GM12872 (cell line): Measurements from ENCODE around the gene NXPE4.

ENCODE experiments used
- TF ChIP-seq, protein P1 (sequence below): IDR thresholded peaks from 3 replicates; pipeline ENCODE4 v1.5.1; 2011; ENCODE audit warnings: low read depth, mild to moderate bottlenecking, low read length, moderate library complexity; ENCODE audit not compliant: insufficient read depth

The NXPE4 gene

GRCh38 chr11:114595571-114595970, at the start of gene NXPE4:
Gene NXPE4 (minus strand): TSS chr11:114595786. CDS start chr11:114594759, 1,027 bp downstream.
- TF ChIP-seq, protein P1, sequence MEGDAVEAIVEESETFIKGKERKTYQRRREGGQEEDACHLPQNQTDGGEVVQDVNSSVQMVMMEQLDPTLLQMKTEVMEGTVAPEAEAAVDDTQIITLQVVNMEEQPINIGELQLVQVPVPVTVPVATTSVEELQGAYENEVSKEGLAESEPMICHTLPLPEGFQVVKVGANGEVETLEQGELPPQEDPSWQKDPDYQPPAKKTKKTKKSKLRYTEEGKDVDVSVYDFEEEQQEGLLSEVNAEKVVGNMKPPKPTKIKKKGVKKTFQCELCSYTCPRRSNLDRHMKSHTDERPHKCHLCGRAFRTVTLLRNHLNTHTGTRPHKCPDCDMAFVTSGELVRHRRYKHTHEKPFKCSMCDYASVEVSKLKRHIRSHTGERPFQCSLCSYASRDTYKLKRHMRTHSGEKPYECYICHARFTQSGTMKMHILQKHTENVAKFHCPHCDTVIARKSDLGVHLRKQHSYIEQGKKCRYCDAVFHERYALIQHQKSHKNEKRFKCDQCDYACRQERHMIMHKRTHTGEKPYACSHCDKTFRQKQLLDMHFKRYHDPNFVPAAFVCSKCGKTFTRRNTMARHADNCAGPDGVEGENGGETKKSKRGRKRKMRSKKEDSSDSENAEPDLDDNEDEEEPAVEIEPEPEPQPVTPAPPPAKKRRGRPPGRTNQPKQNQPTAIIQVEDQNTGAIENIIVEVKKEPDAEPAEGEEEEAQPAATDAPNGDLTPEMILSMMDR, result no peak

DNA sequence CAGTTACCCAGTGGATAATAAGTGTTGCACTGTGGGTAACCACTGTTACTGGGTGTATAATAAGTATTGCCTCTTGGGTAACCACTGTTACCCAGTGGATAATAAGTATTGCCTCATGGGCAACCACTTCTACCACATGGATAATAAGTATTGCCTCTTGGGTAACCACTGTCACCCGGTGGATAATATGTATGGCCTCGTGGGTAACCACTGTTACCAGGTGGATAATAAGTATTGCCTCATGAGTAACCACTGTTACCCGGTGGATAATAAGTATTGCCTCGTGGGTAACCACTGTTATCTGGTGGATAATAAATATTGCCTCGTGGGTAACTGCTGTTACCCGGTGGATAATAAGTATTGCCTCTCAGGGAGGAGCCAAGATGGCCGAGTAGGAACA, 29.7 kb upstream of the NXPE4 start:
- TF ChIP-seq, protein P1, result no peak

DNA sequence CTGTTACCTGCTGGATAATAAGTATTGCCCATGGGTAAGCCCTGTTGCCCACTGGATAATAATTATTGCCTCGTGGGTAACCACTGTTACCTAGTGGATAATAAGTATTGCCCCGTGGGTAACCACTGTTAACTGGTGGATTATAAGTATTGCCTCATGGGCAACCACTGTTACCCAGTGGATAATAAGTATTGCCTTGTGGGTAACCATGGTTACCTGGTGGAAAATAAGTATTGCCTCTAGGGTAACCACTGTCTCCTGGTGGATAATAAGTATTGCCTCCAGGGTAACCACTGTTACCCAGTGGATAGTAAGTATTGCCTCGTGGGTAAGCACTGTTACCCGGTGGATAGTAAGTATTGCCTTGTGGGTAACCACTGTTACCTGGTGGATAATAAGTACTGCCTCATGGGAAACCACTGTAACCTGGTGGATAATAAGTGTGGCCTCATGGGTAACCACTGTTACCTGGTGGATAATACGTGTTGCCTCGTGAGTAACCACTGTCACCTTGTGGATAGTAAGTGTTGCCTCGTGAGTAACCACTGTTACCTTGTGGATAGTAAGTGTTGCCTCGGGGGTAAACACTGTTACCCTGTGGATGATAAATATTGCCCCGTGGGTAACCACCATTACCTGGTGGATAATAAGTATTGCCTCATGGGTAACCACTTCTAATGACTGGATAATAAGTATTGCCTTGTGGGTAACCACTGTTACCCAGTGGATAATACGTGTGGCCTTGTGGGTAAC, 29.0 kb upstream of the NXPE4 start:
- TF ChIP-seq, protein P1, result no peak

DNA sequence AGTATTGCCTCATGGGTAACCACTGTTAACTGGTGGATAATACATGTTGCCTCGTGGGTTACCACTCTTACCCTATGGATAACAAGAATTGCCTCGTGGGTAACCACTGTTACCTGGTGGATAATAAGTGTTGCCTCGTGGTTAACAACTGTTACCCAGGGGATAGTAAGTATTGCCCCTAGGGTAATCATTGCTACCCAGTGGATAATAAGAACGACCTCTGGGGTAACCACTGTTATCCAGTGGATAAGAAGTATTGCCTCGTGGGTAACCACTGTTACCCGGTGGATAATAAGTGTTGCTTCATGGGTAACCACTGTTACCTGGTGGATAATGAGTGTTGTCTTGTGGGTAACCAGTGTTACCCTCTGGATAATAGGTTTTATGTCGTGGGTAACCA, 28.1 kb upstream of the NXPE4 start:
- TF ChIP-seq, protein P1, result no peak

GRCh38 chr11:114622858-114623257, 27.3 kb upstream of the NXPE4 start:
- TF ChIP-seq, protein P1, result no peak

- TF ChIP-seq, protein P1, result no peak
Observed at GRCh38 chr11:114621950-114622809, 26.6 kb upstream of the NXPE4 start.

- TF ChIP-seq, protein P1, result no peak
Observed at GRCh38 chr11:114621072-114621471, 25.5 kb upstream of the NXPE4 start.
